Heart left ventricle (tissue), 13 donors: Measurements from ENCODE around the gene KIF5A.

Source experiments
- CTCF ChIP-seq, 12 donors: fragments of 200-600 bp; sonication (generic) in 4 of 12; IDR thresholded peaks; one replicate each; pipeline versions ENCODE4 v1.5.0 to v1.8.0; 2018 to 2022; ENCODE audit warnings: antibody characterized with exemption in 12 of 12, mild to moderate bottlenecking in 5 of 12
- POLR2A ChIP-seq, 2 donors: fragments of 450-650 bp; IDR thresholded peaks; one replicate each; pipeline ENCODE4 v1.6.1; 2017; ENCODE audit warnings: antibody characterized with exemption in 2 of 2, mild to moderate bottlenecking in 2 of 2, moderate library complexity in 2 of 2
- donor health status: ischemic (EF 13 %, LVEDD 7.1; RV severe dilation, severe dysfunction).
- donor health status: DM: no; HTN: yes; CAD: no.
- donor health status: DM: no; HTN: no; CAD: no.
- donor health status: ischemic (EF 25% LVEDD 6.9; RV normal size, moderate dysfunction).
- donor health status: ischemic (EF 25% LVEDD 5.7; RV mildly dilated, moderate dysfunction).
- donor health status: ischemic (EF 35%, LVEDD 5.7; RV mildly dilated, moderate dysfunction).
- donor health status: nonischemic (EF 11% LVEDD 7.7; RV severe dilation, severe dysfunction).
- donor health status: DM: yes; HTN: yes; CAD: no.
- donor health status: PGD.
- donor health status: ischemic (EF 29% LVEDD 5.4; RV normal size, mild dysfunction).
- donor health status: nonischemic (EF 23%, LVEDD 6.1; RV moderate dilation, normal function).

- TF ChIP-seq CTCF (IDR thresholded peaks at IDR 0.05) (no peak), POLR2A (IDR thresholded peaks at IDR 0.05) (no peak)
These were observed 1.4 kb upstream of the KIF5A start for GRCh38 chr12:57548488-57548887.
